ENCODE results near the gene SERPINA3. TPM values are rescaled to one million over a fixed set of nuclear protein-coding genes. Genes with fewer than 3 reads are reported as not detected.

Gene SERPINA3
- total RNA-seq, 1 experiment from 2014 or later: not detected

- H3K36me3 ChIP-seq (ENCODE audit: low read depth): no peaks in the 10 kb centered on the region
- ChIA-PET POLR2A (ENCODE audit: unreplicated experiment) (no interaction called here), CTCF (no interaction called here)
- no peak overlapping the region for H2AFZ ChIP-seq
- H3K9me2 ChIP-seq (ENCODE audit: insufficient read depth): no peaks in the 10 kb centered on the region
- H3K9me3 ChIP-seq (ENCODE audit: insufficient read depth, low read depth): no peaks in the 10 kb centered on the region
- no peaks in the 10 kb centered on the region for H4K20me1 ChIP-seq (ENCODE audit: insufficient read depth)
- no peaks in the 10 kb centered on the region for H3F3A ChIP-seq (ENCODE audit: insufficient read depth, low read depth)
- H3K27ac ChIP-seq: no peak overlapping the region
- H3K79me2 ChIP-seq (ENCODE audit: low read depth): no peaks in the 10 kb centered on the region
- no peak overlapping the region for H3K4me2 ChIP-seq
- DNase-seq: no peak
- H3K27me3 ChIP-seq (ENCODE audit: insufficient read depth, low read depth): peaks cover 30% of the 10 kb centered on the region
- H3K4me3 ChIP-seq: no peak overlapping the region
- H3K4me1 ChIP-seq (replicated peaks; ENCODE audit: insufficient read depth): no peaks in the 10 kb centered on the region
- no TSS peak for BruUV-seq (replicated peaks)
- peak; percentile 42 for TF ChIP-seq CTCF (conservative IDR thresholded peaks at IDR 0.05)
- no peak for TF ChIP-seq EZH2 (IDR thresholded peaks at IDR 0.05; ENCODE audit: low read depth)
- intact Hi-C loops (cut with micrococcal nuclease; ENCODE audit: unreplicated experiment): no loop called here
These were observed 59.8 kb downstream of the SERPINA3 start for GRCh38 chr14:94671870-94672444.

- Histone ChIP-seq H3K27me3 (ENCODE audit: insufficient read depth, low read depth) (peaks cover 37% of the 10 kb centered on the region), H4K20me1 (ENCODE audit: insufficient read depth) (no peaks in the 10 kb centered on the region), H3K79me2 (ENCODE audit: low read depth) (no peaks in the 10 kb centered on the region), H2AFZ (no peak overlapping the region), H3K4me1 (replicated peaks; ENCODE audit: insufficient read depth) (no peaks in the 10 kb centered on the region), H3K9me2 (ENCODE audit: insufficient read depth) (no peaks in the 10 kb centered on the region), H3K4me3 (no peak overlapping the region), H3K27ac (no peak overlapping the region), H3F3A (ENCODE audit: insufficient read depth, low read depth) (no peaks in the 10 kb centered on the region), H3K36me3 (ENCODE audit: low read depth) (no peaks in the 10 kb centered on the region), H3K9me3 (ENCODE audit: insufficient read depth, low read depth) (no peaks in the 10 kb centered on the region), H3K4me2 (no peak overlapping the region)
- no peak for DNase-seq
- ChIA-PET POLR2A (ENCODE audit: unreplicated experiment) (no interaction called here), CTCF (no interaction called here)
- TF ChIP-seq EZH2 (IDR thresholded peaks at IDR 0.05; ENCODE audit: low read depth): no peak
- TF ChIP-seq CTCF (conservative IDR thresholded peaks at IDR 0.05): no peak
- no TSS peak for BruUV-seq (replicated peaks)
- intact Hi-C loops (cut with micrococcal nuclease; ENCODE audit: unreplicated experiment): no loop called here
These were observed 60.9 kb downstream of the SERPINA3 start for GRCh38 chr14:94673071-94673470.

Other genes starting within 250 kb of the SERPINA3 start
- not detected in 2 replicates for gene SERPINA2, start 245.7 kb upstream of the SERPINA3 start, total RNA-seq (2021)
- gene SERPINA1, start 223.8 kb upstream of the SERPINA3 start, total RNA-seq (2021): not detected in 2 replicates
- not detected in 2 replicates for gene SERPINA11, start 159.6 kb upstream of the SERPINA3 start, total RNA-seq (2021)
- gene SERPINA9, start 136.2 kb upstream of the SERPINA3 start, total RNA-seq (2021): not detected in 2 replicates
- not detected in 2 replicates for gene SERPINA12, start 102.9 kb upstream of the SERPINA3 start, total RNA-seq (2021)
- not detected in 2 replicates for gene SERPINA4, start 50.9 kb upstream of the SERPINA3 start, total RNA-seq (2021)
- gene SERPINA5, start 31.0 kb upstream of the SERPINA3 start, total RNA-seq (2021): not detected in 2 replicates
- gene GSC, start 157.7 kb downstream of the SERPINA3 start, total RNA-seq (2021): not detected in 2 replicates